A673 (cell line): ENCODE measurements around the gene FAAH2.

ENCODE experiments used
- EZH2 ChIP-seq: fragments of 200-600 bp; sonication (generic); IDR thresholded peaks from 2 replicates; pipeline ENCODE4 v1.6.1; 2017; ENCODE audit warnings: borderline replicate concordance, low read depth, mild to moderate bottlenecking, mixed read lengths, antibody characterized with exemption, low read length; ENCODE audit not compliant: poor library complexity, severe bottlenecking
- TF ChIP-seq, protein P1 (sequence below): fragments of 300-800, 200-600 bp; sonication (generic); conservative IDR thresholded peaks from 2 replicates; pipeline ENCODE4 v1.5.1; 2017; ENCODE audit warnings: low read depth, mild to moderate bottlenecking, antibody characterized with exemption, low read length, moderate library complexity, mixed read lengths

- TF ChIP-seq, protein P1, sequence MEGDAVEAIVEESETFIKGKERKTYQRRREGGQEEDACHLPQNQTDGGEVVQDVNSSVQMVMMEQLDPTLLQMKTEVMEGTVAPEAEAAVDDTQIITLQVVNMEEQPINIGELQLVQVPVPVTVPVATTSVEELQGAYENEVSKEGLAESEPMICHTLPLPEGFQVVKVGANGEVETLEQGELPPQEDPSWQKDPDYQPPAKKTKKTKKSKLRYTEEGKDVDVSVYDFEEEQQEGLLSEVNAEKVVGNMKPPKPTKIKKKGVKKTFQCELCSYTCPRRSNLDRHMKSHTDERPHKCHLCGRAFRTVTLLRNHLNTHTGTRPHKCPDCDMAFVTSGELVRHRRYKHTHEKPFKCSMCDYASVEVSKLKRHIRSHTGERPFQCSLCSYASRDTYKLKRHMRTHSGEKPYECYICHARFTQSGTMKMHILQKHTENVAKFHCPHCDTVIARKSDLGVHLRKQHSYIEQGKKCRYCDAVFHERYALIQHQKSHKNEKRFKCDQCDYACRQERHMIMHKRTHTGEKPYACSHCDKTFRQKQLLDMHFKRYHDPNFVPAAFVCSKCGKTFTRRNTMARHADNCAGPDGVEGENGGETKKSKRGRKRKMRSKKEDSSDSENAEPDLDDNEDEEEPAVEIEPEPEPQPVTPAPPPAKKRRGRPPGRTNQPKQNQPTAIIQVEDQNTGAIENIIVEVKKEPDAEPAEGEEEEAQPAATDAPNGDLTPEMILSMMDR, result no peak
- TF ChIP-seq EZH2, result no peak
These were observed 19.2 kb upstream of the FAAH2 start for GRCh38 chrX:57267308-57267707.
